Astrocyte of the spinal cord (primary cell): ENCODE data around the gene ZBTB20.
"Not testable (repeated sequence)": the region's sequence is repeated elsewhere in the genome, so short reads cannot be mapped to it uniquely, and the experiment has no call there.

Experiments
- DNase-seq: peaks from one replicate; pipeline ENCODE4 v3.0.0; 2011; ENCODE audit warnings: low read depth, low spot score
- H3K4me3 ChIP-seq: 2 replicates; pipeline ENCODE4 v1.5.1; 2011; ENCODE audit warnings: low read depth, mild to moderate bottlenecking, low read length, moderate library complexity
- CTCF ChIP-seq: IDR thresholded peaks from 2 replicates; pipeline ENCODE4 v1.5.1; 2012; ENCODE audit warnings: low read depth, mild to moderate bottlenecking, low read length, inconsistent platforms
- in situ Hi-C: cut with HindIII; loops from 2 replicates; pipeline ENCODE4 v1.10.0; 2017; ENCODE audit warnings: low sequenced_read_pairs

Gene ZBTB20

GRCh38 chr3:114823061-114823460, 324.0 kb downstream of the ZBTB20 start:
- no peak for DNase-seq
- in situ Hi-C loops, result no loop called here
- no peak overlapping the region for H3K4me3 ChIP-seq
- no peak for TF ChIP-seq CTCF

- in situ Hi-C loops, result no loop called here
- DNase-seq, result no peak
- TF ChIP-seq CTCF, result no peak
- H3K4me3 ChIP-seq, result no peak overlapping the region
Observed at GRCh38 chr3:114816052-114816451, 331.0 kb downstream of the ZBTB20 start.

DNA sequence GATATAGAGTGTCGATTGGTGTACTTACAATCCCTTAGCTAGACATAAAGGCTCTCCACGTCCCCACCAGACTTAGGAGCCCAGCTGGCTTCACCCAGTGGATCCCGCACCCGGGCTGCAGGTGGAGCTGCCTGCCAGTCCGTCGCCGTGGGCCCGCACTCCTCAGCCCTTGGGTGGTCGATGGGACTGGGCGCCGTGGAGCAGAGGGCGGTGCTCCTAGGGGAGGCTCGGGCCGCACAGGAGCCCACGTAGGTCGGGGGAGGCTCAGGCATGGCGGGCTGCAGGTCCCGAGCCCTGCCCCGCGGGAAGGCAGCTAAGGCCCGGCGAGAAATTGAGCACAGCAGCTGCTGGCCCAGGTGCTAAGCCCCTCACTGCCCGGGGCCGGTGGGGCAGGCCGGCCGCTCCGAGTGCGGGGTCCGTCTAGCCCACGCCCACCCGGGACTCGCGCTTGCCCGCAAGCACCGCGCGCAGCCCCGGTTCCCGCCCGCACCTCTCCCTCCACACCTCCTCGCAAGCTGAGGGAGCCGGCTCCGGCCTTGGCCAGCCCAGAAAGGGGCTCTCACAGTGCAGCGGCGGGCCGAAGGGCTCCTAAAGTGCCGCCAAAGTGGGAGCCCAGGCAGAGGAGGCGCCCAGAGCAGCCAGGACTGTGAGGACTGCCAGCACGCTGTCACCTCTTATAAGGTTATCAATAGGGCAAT, 334.4 kb downstream of the ZBTB20 start:
- DNase-seq, in situ Hi-C loops, H3K4me3 ChIP-seq: not testable (repeated sequence)

DNA sequence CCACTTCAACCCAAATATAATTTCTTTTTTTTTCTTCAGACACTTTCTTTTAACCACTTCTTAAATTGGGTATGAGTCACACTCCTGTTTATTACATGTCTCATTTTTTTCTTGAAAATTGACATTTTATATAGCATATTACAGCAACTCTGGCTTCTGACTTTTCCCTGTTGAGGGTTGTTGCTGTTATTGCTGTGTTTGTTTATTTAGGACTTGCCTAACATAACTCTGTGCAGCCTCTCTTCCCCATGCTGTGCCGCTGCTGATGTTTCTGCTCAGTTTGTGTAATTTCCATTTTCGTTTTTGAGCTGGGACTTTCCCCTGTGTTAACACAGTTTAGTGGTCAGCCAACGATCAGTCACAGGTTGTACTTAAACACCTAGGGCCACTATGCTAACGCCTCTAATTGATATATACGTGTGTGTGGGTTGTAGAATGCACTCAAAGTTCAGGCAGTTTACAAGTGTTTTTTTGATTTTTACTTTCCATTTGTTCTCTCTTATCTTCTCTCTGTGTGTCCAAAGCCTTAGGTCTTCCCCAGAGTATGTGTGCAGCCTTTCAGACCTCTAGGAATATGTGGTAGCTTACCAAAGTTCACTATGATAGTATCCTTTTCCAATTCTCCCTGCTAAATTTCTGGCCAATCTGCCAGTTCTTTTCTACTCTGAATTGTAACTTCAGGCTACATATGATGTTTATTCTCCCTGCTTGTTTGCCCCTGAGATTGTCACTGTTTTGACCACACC, 337.2 kb downstream of the ZBTB20 start:
- no peak for TF ChIP-seq CTCF
- DNase-seq, result peak; percentile 65
- H3K4me3 ChIP-seq, result no peak overlapping the region
- in situ Hi-C loops, result no loop called here

DNA sequence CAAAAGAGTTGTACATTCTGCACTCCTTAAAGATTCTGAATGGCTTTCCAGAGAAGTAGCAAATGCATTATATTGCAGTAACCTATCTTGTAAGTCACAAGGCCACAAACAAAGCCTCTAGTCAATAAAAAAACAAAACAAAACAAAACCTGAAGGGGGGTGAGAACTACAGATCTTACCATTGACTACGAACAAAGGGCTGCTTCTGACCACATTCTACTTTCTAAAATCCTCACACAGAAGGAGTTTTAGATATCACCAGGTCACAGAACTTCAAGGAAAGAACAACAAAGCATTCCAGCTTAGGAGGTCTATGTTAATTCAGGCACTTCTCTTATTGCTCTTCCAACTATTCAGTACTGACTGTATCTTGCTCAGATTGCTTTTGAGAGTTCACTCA, 343.0 kb downstream of the ZBTB20 start:
- TF ChIP-seq CTCF, result no peak
- no peak for DNase-seq
- in situ Hi-C loops, result no loop called here
- H3K4me3 ChIP-seq, result no peak overlapping the region

DNA sequence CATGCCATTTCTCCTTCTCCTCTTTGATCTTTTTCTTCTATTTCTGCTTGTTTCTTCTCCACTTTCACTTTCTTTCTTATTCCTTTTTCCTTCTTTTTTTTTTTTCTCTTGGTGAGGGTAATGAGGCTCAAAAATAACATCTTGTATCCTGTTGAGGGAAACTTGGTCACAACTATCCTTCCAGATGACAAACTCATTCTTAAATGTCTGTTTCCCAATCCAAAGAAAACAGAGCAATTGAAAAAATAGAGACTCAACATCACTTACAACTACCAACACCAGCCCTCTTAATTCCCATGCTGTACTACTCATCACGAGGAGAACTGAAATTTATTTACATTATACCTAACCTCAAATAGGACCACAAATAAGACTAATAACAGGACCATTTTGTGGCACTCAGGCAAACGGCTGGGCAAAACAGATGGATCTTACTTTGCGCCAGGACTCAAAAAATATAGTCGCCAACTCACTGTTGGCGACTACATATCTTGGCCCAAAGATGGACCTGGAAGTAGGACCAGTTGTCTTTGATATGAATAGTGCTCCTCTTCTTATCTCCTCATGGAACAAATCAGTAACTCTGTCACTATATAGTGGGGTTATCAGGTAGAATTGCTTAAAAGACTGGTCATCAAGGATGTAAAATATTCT, 343.9 kb downstream of the ZBTB20 start:
- in situ Hi-C loops, result no loop called here
- peak; percentile 10 for DNase-seq
- no peak overlapping the region for H3K4me3 ChIP-seq
- TF ChIP-seq CTCF, result no peak
